H9 (cell line): Measurements from ENCODE around the gene SGSM2. TPM values are rescaled to one million over a fixed set of nuclear protein-coding genes. Genes with fewer than 3 reads are reported as not detected.

ENCODE experiments used
- DNase-seq: peaks from one replicate; pipeline ENCODE4 v3.0.0-alpha.2; 2017
- H2AFZ ChIP-seq: one replicate; pipeline ENCODE4 v1.6.1; 2013; ENCODE audit warnings: mild to moderate bottlenecking, low read length, control low read depth, moderate library complexity
- H2AK5ac ChIP-seq: 2 replicates; pipeline ENCODE4 v1.6.1; 2013; ENCODE audit warnings: low read length, control low read depth, mixed read lengths; ENCODE audit not compliant: insufficient read length
- H2BK120ac ChIP-seq: one replicate; pipeline ENCODE4 v1.6.1; 2013; ENCODE audit warnings: low read depth, mild to moderate bottlenecking, low read length, control low read depth, inconsistent platforms; ENCODE audit not compliant: poor library complexity, severe bottlenecking
- H2BK12ac ChIP-seq: 2 replicates; pipeline ENCODE4 v1.6.1; 2013; ENCODE audit warnings: low read length, control low read depth, mixed read lengths, low read depth; ENCODE audit not compliant: insufficient read length
- H2BK15ac ChIP-seq: 2 replicates; pipeline ENCODE4 v1.6.1; 2013; ENCODE audit warnings: low read depth, low read length, control low read depth
- H2BK20ac ChIP-seq: one replicate; pipeline ENCODE4 v1.6.1; 2013; ENCODE audit warnings: low read depth, mild to moderate bottlenecking, low read length, control low read depth, inconsistent platforms; ENCODE audit not compliant: poor library complexity, severe bottlenecking
- H2BK5ac ChIP-seq: 2 replicates; pipeline ENCODE4 v1.6.1; 2013; ENCODE audit warnings: low read length, control low read depth, mixed read lengths; ENCODE audit not compliant: insufficient read length
- H3K14ac ChIP-seq: 2 replicates; pipeline ENCODE4 v1.6.1; 2013; ENCODE audit warnings: low read length, control low read depth; ENCODE audit not compliant: insufficient read depth
- H3K18ac ChIP-seq: 2 replicates; pipeline ENCODE4 v1.6.1; 2013; ENCODE audit warnings: low read depth, mild to moderate bottlenecking, mixed read lengths, low read length, control low read depth; ENCODE audit not compliant: insufficient read length
- H3K23ac ChIP-seq: 2 replicates; pipeline ENCODE4 v1.6.1; 2013; ENCODE audit warnings: low read length, control low read depth, mixed read lengths, low read depth; ENCODE audit not compliant: insufficient read length
- H3K23me2 ChIP-seq: 2 replicates; pipeline ENCODE4 v1.6.1; 2013; ENCODE audit warnings: low read depth, mild to moderate bottlenecking, mixed read lengths, low read length, control low read depth; ENCODE audit not compliant: insufficient read length, poor library complexity, severe bottlenecking
- H3K27ac ChIP-seq: 2 replicates; pipeline ENCODE4 v1.5.1; 2013; ENCODE audit warnings: low read length, control low read depth, mixed read lengths, low read depth; ENCODE audit not compliant: insufficient read length
- H3K27me3 ChIP-seq: 2 replicates; pipeline ENCODE4 v1.6.1; 2013; ENCODE audit warnings: low read length, control low read depth, inconsistent platforms; ENCODE audit not compliant: insufficient read depth
- H3K4ac ChIP-seq: 2 replicates; pipeline ENCODE4 v1.6.1; 2013; ENCODE audit warnings: low read depth, mild to moderate bottlenecking, control low read depth, inconsistent platforms, low read length, moderate library complexity
- H3K4me1 ChIP-seq: 2 replicates; pipeline ENCODE4 v1.6.1; 2013; ENCODE audit warnings: low read length, control low read depth, inconsistent platforms; ENCODE audit not compliant: insufficient read depth
- H3K4me2 ChIP-seq: 2 replicates; pipeline ENCODE4 v1.6.1; 2013; ENCODE audit warnings: low read length, control low read depth, mixed read lengths; ENCODE audit not compliant: insufficient read length, insufficient read depth
- H3K56ac ChIP-seq: 2 replicates; pipeline ENCODE4 v1.6.1; 2013; ENCODE audit warnings: low read depth, mild to moderate bottlenecking, mixed read lengths, low read length, control low read depth; ENCODE audit not compliant: insufficient read length
- H3K79me1 ChIP-seq: 2 replicates; pipeline ENCODE4 v1.6.1; 2013; ENCODE audit warnings: low read depth, mild to moderate bottlenecking, moderate library complexity, low read length, control low read depth, inconsistent platforms; ENCODE audit not compliant: insufficient read depth, poor library complexity, severe bottlenecking
- H3K79me2 ChIP-seq: 2 replicates; pipeline ENCODE4 v1.6.1; 2013; ENCODE audit warnings: low read length, control low read depth, inconsistent platforms; ENCODE audit not compliant: insufficient read depth
- H3K9ac ChIP-seq: 2 replicates; pipeline ENCODE4 v1.6.1; 2013; ENCODE audit warnings: low read length, control low read depth, mixed read lengths; ENCODE audit not compliant: insufficient read length; ENCODE audit errors: extremely low read depth
- H3K9me3 ChIP-seq: one replicate; pipeline ENCODE4 v1.6.1; 2013; ENCODE audit warnings: low read depth, low read length, inconsistent platforms; ENCODE audit not compliant: control insufficient read depth
- H3T11ph ChIP-seq: one replicate; pipeline ENCODE4 v1.6.1; 2013; ENCODE audit warnings: mild to moderate bottlenecking, low read length, control low read depth, inconsistent platforms
- H4K20me1 ChIP-seq: one replicate; pipeline ENCODE4 v1.6.1; 2013; ENCODE audit not compliant: control insufficient read depth, insufficient read length, insufficient read depth
- H4K5ac ChIP-seq: 2 replicates; pipeline ENCODE4 v1.6.1; 2013; ENCODE audit warnings: low read depth, mild to moderate bottlenecking, mixed read lengths, low read length, control low read depth; ENCODE audit not compliant: insufficient read length
- H4K8ac ChIP-seq: replicated peaks from 2 replicates; pipeline ENCODE4 v1.6.1; 2013; ENCODE audit warnings: low read length, control low read depth, mixed read lengths, low read depth; ENCODE audit not compliant: insufficient read length
- H4K91ac ChIP-seq: 2 replicates; pipeline ENCODE4 v1.6.1; 2013; ENCODE audit warnings: low read depth, mild to moderate bottlenecking, moderate library complexity, mixed read lengths, low read length, control low read depth; ENCODE audit not compliant: insufficient read length
- H3K27ac Mint-ChIP-seq, 3 experiments: 2 replicates in 2 of 3; 3 replicates in 1 of 3; pipeline ENCODE4 v1.8.0; 2020 to 2021; ENCODE audit warnings: mixed read lengths in 3 of 3, mild to moderate bottlenecking in 1 of 3, moderate library complexity in 1 of 3
- H3K27me3 Mint-ChIP-seq: 2 replicates; pipeline ENCODE4 v1.8.0; 2021; ENCODE audit warnings: low read depth, mild to moderate bottlenecking, moderate library complexity, mixed read lengths
- H3K36me3 Mint-ChIP-seq, 3 experiments: 2 replicates in 2 of 3; 3 replicates in 1 of 3; pipeline ENCODE4 v1.8.0; 2020 to 2021; ENCODE audit warnings: low read depth in 3 of 3, mixed read lengths in 3 of 3; ENCODE audit not compliant: insufficient read depth in 1 of 3
- H3K4me1 Mint-ChIP-seq, 2 experiments: 2 replicates each; pipeline ENCODE4 v1.8.0; 2020; ENCODE audit warnings: mixed read lengths in 2 of 2
- H3K4me3 Mint-ChIP-seq, 2 experiments: 2 replicates in 1 of 2; 3 replicates in 1 of 2; pipeline ENCODE4 v1.8.0; 2020 to 2021; ENCODE audit warnings: mild to moderate bottlenecking in 2 of 2, mixed read lengths in 2 of 2, moderate library complexity in 1 of 2
- H3K9me3 Mint-ChIP-seq, 2 experiments: 2 replicates in 1 of 2; 3 replicates in 1 of 2; pipeline ENCODE4 v1.8.0; 2020; ENCODE audit warnings: mild to moderate bottlenecking in 2 of 2, mixed read lengths in 2 of 2, moderate library complexity in 1 of 2
- CTCF ChIP-seq: fragments of 200-600 bp; sonication (generic); conservative IDR thresholded peaks from 3 replicates; pipeline ENCODE4 v1.8.0; 2021; ENCODE audit warnings: antibody characterized with exemption, mild to moderate bottlenecking
- WGBS: extraction: QIAGEN DNeasy Blood & Tissue Kit; methylation state at CpG from one replicate; pipeline ENCODE4 v1.1.7; 2013; ENCODE audit warnings: missing lambda C conversion rate, low lambda C conversion rate, mixed read lengths; ENCODE audit not compliant: insufficient read length; ENCODE audit errors: extremely low coverage; 5-methylcytosine and 5-hydroxymethylcytosine counted together
- total RNA-seq: library from RNA; stranded (reverse); gene quantifications from 2 replicates; pipeline ENCODE4 v1.2.1, GENCODE V29; 2021

SGSM2 gene
- total RNA-seq, 1 experiment from 2014 or later: 45.6 TPM

DNA sequence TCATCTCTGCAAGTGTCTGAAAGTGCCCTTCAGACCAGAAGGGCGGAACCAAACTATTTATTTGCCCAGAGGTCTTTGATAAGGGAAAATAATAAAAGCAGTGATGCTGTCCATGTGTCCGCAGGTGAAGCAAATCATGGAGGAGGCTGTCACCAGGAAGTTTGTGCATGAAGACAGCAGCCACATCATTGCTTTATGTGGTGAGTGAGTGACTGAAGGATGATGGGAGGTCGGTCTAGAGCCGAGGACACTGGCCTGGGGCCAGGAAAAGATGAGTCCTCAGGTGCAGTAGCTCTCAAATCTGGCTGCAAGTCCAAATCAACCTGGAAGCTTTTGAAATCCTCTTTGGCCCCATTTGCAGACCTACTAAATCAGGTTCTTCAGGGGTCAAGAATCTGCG lies 6.1 kb downstream of the SGSM2 start:
- no peaks in the 10 kb centered on the region for H3K27me3 Mint-ChIP-seq
- H3K79me2 ChIP-seq: no peaks in the 10 kb centered on the region
- peaks cover 2% of the 10 kb centered on the region for H3K4me1 ChIP-seq
- no peak overlapping the region for H3K56ac ChIP-seq
- H3K4me3 Mint-ChIP-seq: no peak overlapping the region
- peaks cover 5 to 18% (median 15%) of the 10 kb centered on the region in 3 experiments; a peak in 6 of 7 replicates for H3K36me3 Mint-ChIP-seq
- no peak overlapping the region for H4K91ac ChIP-seq
- no peak overlapping the region for H3K4ac ChIP-seq
- H3K9me3 ChIP-seq: no peaks in the 10 kb centered on the region
- no peak overlapping the region for H2BK5ac ChIP-seq
- no peak overlapping the region for H4K5ac ChIP-seq
- H4K8ac ChIP-seq: no peak overlapping the region
- no peaks in the 10 kb centered on the region for H3K79me1 ChIP-seq
- peaks cover 5% of the 10 kb centered on the region for H3K23me2 ChIP-seq
- H3K9ac ChIP-seq: no peak overlapping the region
- H3K14ac ChIP-seq: no peak overlapping the region
- no peak for DNase-seq
- WGBS: no CpG with 5 or more reads among the region's 5 CpGs
- H2AFZ ChIP-seq: no peak overlapping the region
- no peak overlapping the region for H2BK15ac ChIP-seq
- H4K20me1 ChIP-seq: no peaks in the 10 kb centered on the region
- H2BK120ac ChIP-seq: no peak overlapping the region
- H2BK20ac ChIP-seq: no peak overlapping the region
- no peak overlapping the region for H3K23ac ChIP-seq
- no peak for TF ChIP-seq CTCF
- no peak overlapping the region for H3K4me2 ChIP-seq
- no peak overlapping the region for H2AK5ac ChIP-seq
- H2BK12ac ChIP-seq: no peak overlapping the region
- no peaks in the 10 kb centered on the region for H3K9me3 Mint-ChIP-seq
- no peak overlapping the region for H3K18ac ChIP-seq
- no peak overlapping the region for H3K27ac Mint-ChIP-seq
- H3K4me1 Mint-ChIP-seq: peaks cover 17 to 20% of the 10 kb centered on the region in 2 experiments
- no peak overlapping the region for H3K27ac ChIP-seq
- no peaks in the 10 kb centered on the region for H3K27me3 ChIP-seq
- H3T11ph ChIP-seq: no peak overlapping the region
